Kidney epithelial cell (primary cell): ENCODE measurements around the gene CCDC15. TPM values are rescaled to one million over a fixed set of nuclear protein-coding genes. Genes with fewer than 3 reads are reported as not detected.

ENCODE experiments used
- DNase-seq: peaks from one replicate; pipeline ENCODE4 v3.0.0-alpha.2; 2010; ENCODE audit warnings: low read depth
- H3K27me3 ChIP-seq: 2 replicates; pipeline ENCODE4 v1.6.0; 2011; ENCODE audit warnings: low read length; ENCODE audit not compliant: control insufficient read depth, insufficient read depth
- H3K36me3 ChIP-seq: 2 replicates; pipeline ENCODE4 v1.5.1; 2011; ENCODE audit warnings: low read length; ENCODE audit not compliant: control insufficient read depth, insufficient read depth
- H3K4me3 ChIP-seq: 2 replicates; pipeline ENCODE4 v1.5.1; 2011; ENCODE audit warnings: low read depth, mild to moderate bottlenecking, control low read depth, low read length
- CTCF ChIP-seq: IDR thresholded peaks from 2 replicates; pipeline ENCODE4 v1.5.1; 2011; ENCODE audit warnings: mild to moderate bottlenecking, moderate library complexity, low read length, control low read depth, inconsistent platforms; ENCODE audit not compliant: insufficient read depth, poor library complexity, severe bottlenecking
- total RNA-seq: library from RNA; depleted of rRNA; stranded (reverse); fragments of >200 nt; gene quantifications from 2 replicates; pipeline ENCODE4 v1.2.3, GENCODE V29; 2015

CCDC15 gene
- total RNA-seq, 1 donor from 2014 or later, result 3.1 TPM

GRCh38 chr11:124938970-124939369 is 15.0 kb upstream of the CCDC15 start:
- Histone ChIP-seq H3K36me3 (no peaks in the 10 kb centered on the region), H3K27me3 (no peaks in the 10 kb centered on the region), H3K4me3 (no peak overlapping the region)
- no peak for TF ChIP-seq CTCF
- DNase-seq, result no peak

- no peak for DNase-seq
- Histone ChIP-seq H3K27me3 (no peaks in the 10 kb centered on the region), H3K4me3 (no peak overlapping the region), H3K36me3 (no peaks in the 10 kb centered on the region)
- no peak for TF ChIP-seq CTCF
Measured at GRCh38 chr11:124941703-124942102, 12.3 kb upstream of the CCDC15 start.

- no peak for TF ChIP-seq CTCF
- no peak overlapping the region for H3K4me3 ChIP-seq
- no peaks in the 10 kb centered on the region for H3K27me3 ChIP-seq
- H3K36me3 ChIP-seq, result no peaks in the 10 kb centered on the region
- no peak for DNase-seq
Measured at GRCh38 chr11:124942466-124943253, 11.3 kb upstream of the CCDC15 start.

GRCh38 chr11:124943254-124943616 is 10.8 kb upstream of the CCDC15 start:
- TF ChIP-seq CTCF, result no peak
- DNase-seq, result no peak

GRCh38 chr11:124943741-124944140 is 10.3 kb upstream of the CCDC15 start:
- no peaks in the 10 kb centered on the region for H3K36me3 ChIP-seq
- H3K27me3 ChIP-seq, result no peaks in the 10 kb centered on the region
- H3K4me3 ChIP-seq, result no peak overlapping the region
- no peak for DNase-seq
- no peak for TF ChIP-seq CTCF

More at GRCh38 chr11:124943254-124943616, 10.8 kb upstream of the CCDC15 start:
- H3K36me3 ChIP-seq, result no peaks in the 10 kb centered on the region
- H3K27me3 ChIP-seq, result no peaks in the 10 kb centered on the region
- no peak overlapping the region for H3K4me3 ChIP-seq

- Histone ChIP-seq H3K4me3 (no peak overlapping the region), H3K36me3 (no peaks in the 10 kb centered on the region), H3K27me3 (no peaks in the 10 kb centered on the region)
- TF ChIP-seq CTCF, result no peak
- DNase-seq, result no peak
Measured at GRCh38 chr11:124944565-124944964, 9.4 kb upstream of the CCDC15 start.
